ENCODE data around the gene DNM3.

Gene DNM3

GRCh38 chr1:172345077-172345476 is 503.8 kb downstream of the DNM3 start:
- H3K36me3 ChIP-seq, result no peaks in the 10 kb centered on the region
- H3K27me3 ChIP-seq, result no peaks in the 10 kb centered on the region
- H3K4me2 ChIP-seq, result no peak overlapping the region
- H4K20me1 ChIP-seq, result no peaks in the 10 kb centered on the region
- no peak overlapping the region for H3K4me3 ChIP-seq
- peaks cover 27% of the 10 kb centered on the region for H3K9me3 ChIP-seq
- no peak for TF ChIP-seq Cebpa-rat (IDR thresholded peaks at IDR 0.05)
- peaks cover 20% of the 10 kb centered on the region for H3K4me1 ChIP-seq
- no peak overlapping the region for H3K27ac ChIP-seq
- no peak overlapping the region for H3K9ac ChIP-seq

DNA sequence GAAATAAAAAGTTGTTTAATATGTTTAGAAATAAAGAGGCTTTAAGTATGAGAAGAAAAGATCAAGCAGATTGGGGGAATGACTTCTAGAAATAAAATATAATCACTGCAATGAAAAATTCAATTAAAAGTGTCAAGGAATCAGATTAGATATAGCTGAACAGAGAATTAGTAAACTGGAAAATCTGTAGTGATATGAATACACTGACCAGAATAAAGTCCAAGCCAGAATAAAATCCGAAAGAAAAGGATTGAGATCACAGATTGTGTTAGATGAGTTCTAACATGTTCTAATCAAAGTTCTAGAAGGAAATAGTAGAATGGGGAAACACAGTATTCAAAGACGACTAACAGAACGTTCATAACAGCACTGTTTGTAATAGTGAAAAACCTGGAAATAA is 506.1 kb downstream of the DNM3 start:
- H3K9me3 ChIP-seq, result peaks cover 27% of the 10 kb centered on the region
- no peaks in the 10 kb centered on the region for H4K20me1 ChIP-seq
- no peak for TF ChIP-seq Cebpa-rat (IDR thresholded peaks at IDR 0.05)
- H3K4me2 ChIP-seq, result no peak overlapping the region
- no peak overlapping the region for H3K9ac ChIP-seq
- H3K36me3 ChIP-seq, result no peaks in the 10 kb centered on the region
- H3K4me1 ChIP-seq, result peaks cover 18% of the 10 kb centered on the region
- H3K27me3 ChIP-seq, result no peaks in the 10 kb centered on the region
- H3K4me3 ChIP-seq, result no peak overlapping the region
- H3K27ac ChIP-seq, result no peak overlapping the region

GRCh38 chr1:172350856-172351255 is 509.6 kb downstream of the DNM3 start:
- Histone ChIP-seq H3K27ac (no peak overlapping the region), H3K4me1 (no peaks in the 10 kb centered on the region), H3K9me3 (peaks cover 24% of the 10 kb centered on the region), H3K9ac (no peak overlapping the region), H3K4me3 (no peak overlapping the region), H3K36me3 (no peaks in the 10 kb centered on the region), H4K20me1 (no peaks in the 10 kb centered on the region), H3K27me3 (no peaks in the 10 kb centered on the region), H3K4me2 (no peak overlapping the region)
- TF ChIP-seq Cebpa-rat (IDR thresholded peaks at IDR 0.05), result no peak

GRCh38 chr1:172351346-172351745 is 510.0 kb downstream of the DNM3 start:
- Histone ChIP-seq H3K4me3 (no peak overlapping the region), H3K27ac (no peak overlapping the region), H3K27me3 (no peaks in the 10 kb centered on the region), H3K4me1 (no peaks in the 10 kb centered on the region), H4K20me1 (no peaks in the 10 kb centered on the region), H3K4me2 (no peak overlapping the region), H3K9me3 (peaks cover 19% of the 10 kb centered on the region), H3K9ac (no peak overlapping the region), H3K36me3 (no peaks in the 10 kb centered on the region)
- no peak for TF ChIP-seq Cebpa-rat (IDR thresholded peaks at IDR 0.05)

- Histone ChIP-seq H3K9me3 (peaks cover 15% of the 10 kb centered on the region), H3K36me3 (no peaks in the 10 kb centered on the region), H4K20me1 (no peaks in the 10 kb centered on the region), H3K27ac (no peak overlapping the region), H3K4me2 (no peak overlapping the region), H3K4me1 (no peaks in the 10 kb centered on the region; the same call in 1 of the 2 replicates), H3K9ac (no peak overlapping the region), H3K27me3 (no peaks in the 10 kb centered on the region), H3K4me3 (no peak overlapping the region)
- no peak for TF ChIP-seq Cebpa-rat (IDR thresholded peaks at IDR 0.05)
Observed at GRCh38 chr1:172351754-172352161, 510.5 kb downstream of the DNM3 start.

DNA sequence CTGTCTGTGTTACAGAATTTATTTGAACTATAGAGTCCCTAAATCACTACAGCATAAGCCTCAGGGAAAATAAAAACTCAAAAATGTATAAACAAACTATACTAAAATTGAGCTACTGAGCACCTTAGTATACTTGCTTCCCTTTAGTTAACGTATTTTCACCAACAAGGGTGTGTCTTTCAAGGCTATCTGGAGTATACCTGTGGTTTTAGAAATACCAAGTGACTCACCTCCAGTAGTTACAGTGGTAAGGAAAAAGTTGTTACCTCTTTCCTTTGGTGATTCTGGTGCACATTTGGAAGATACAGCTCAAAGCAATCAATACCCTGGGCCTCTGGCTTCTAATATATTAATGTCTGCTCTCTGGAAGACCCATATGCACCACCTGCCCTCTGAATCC is 511.1 kb downstream of the DNM3 start:
- H3K4me2 ChIP-seq, result no peak overlapping the region
- peaks cover 5% of the 10 kb centered on the region; the same call in 1 of the 2 replicates for H3K4me1 ChIP-seq
- H3K27ac ChIP-seq, result no peak overlapping the region
- H3K4me3 ChIP-seq, result no peak overlapping the region
- TF ChIP-seq Cebpa-rat (IDR thresholded peaks at IDR 0.05), result no peak
- no peaks in the 10 kb centered on the region for H4K20me1 ChIP-seq
- H3K9me3 ChIP-seq, result peaks cover 8% of the 10 kb centered on the region
- no peaks in the 10 kb centered on the region for H3K27me3 ChIP-seq
- no peaks in the 10 kb centered on the region for H3K36me3 ChIP-seq
- H3K9ac ChIP-seq, result no peak overlapping the region

GRCh38 chr1:172354291-172355274 is 513.3 kb downstream of the DNM3 start:
- no peaks in the 10 kb centered on the region for H4K20me1 ChIP-seq
- no peak overlapping the region for H3K4me2 ChIP-seq
- H3K27me3 ChIP-seq, result no peaks in the 10 kb centered on the region
- H3K9me3 ChIP-seq, result no peaks in the 10 kb centered on the region
- H3K9ac ChIP-seq, result no peak overlapping the region
- H3K4me1 ChIP-seq, result peaks cover 27% of the 10 kb centered on the region
- H3K27ac ChIP-seq, result no peak overlapping the region
- H3K36me3 ChIP-seq, result no peaks in the 10 kb centered on the region
- no peak overlapping the region for H3K4me3 ChIP-seq
- no peak for TF ChIP-seq Cebpa-rat (IDR thresholded peaks at IDR 0.05)

- Histone ChIP-seq H4K20me1 (no peaks in the 10 kb centered on the region), H3K27me3 (no peaks in the 10 kb centered on the region), H3K9ac (no peak overlapping the region), H3K4me3 (no peak overlapping the region), H3K9me3 (no peaks in the 10 kb centered on the region), H3K27ac (no peak overlapping the region), H3K36me3 (no peaks in the 10 kb centered on the region), H3K4me2 (no peak overlapping the region), H3K4me1 (peaks cover 47% of the 10 kb centered on the region)
- TF ChIP-seq Cebpa-rat (IDR thresholded peaks at IDR 0.05), result no peak
Observed at GRCh38 chr1:172356620-172357019, 515.3 kb downstream of the DNM3 start.

- H3K27ac ChIP-seq, result peak overlapping the region; percentile 77
- H3K4me1 ChIP-seq, result peaks cover 49% of the 10 kb centered on the region
- no peaks in the 10 kb centered on the region for H4K20me1 ChIP-seq
- no peak for TF ChIP-seq Cebpa-rat (IDR thresholded peaks at IDR 0.05)
- no peak overlapping the region; the same call in 1 of the 2 replicates for H3K9ac ChIP-seq
- H3K4me3 ChIP-seq, result peak overlapping the region; percentile 35; the same call in 1 of the 2 replicates
- H3K9me3 ChIP-seq, result no peaks in the 10 kb centered on the region
- peak overlapping the region; percentile 77 for H3K4me2 ChIP-seq
- H3K36me3 ChIP-seq, result no peaks in the 10 kb centered on the region
- no peaks in the 10 kb centered on the region for H3K27me3 ChIP-seq
Observed at GRCh38 chr1:172357753-172358385, 516.6 kb downstream of the DNM3 start.

- Histone ChIP-seq H4K20me1 (no peaks in the 10 kb centered on the region), H3K36me3 (no peaks in the 10 kb centered on the region), H3K9me3 (no peaks in the 10 kb centered on the region), H3K9ac (peak overlapping the region; percentile 60), H3K27me3 (no peaks in the 10 kb centered on the region), H3K4me2 (peak overlapping the region; percentile 77), H3K27ac (peak overlapping the region; percentile 77), H3K4me1 (peaks cover 49% of the 10 kb centered on the region), H3K4me3 (0 out of 2 replicates have a peak overlapping the region, but pooled peaks have one; percentile 35)
- TF ChIP-seq Cebpa-rat (IDR thresholded peaks at IDR 0.05), result no peak
Observed at GRCh38 chr1:172359491-172359999, 518.2 kb downstream of the DNM3 start.

All from BLaER1 (cell line).